A673 (cell line): Measurements from ENCODE around the gene P2RY13.

Experiments used
- CTCF ChIP-seq: fragments of 300-800, 200-600 bp; sonication (generic); conservative IDR thresholded peaks from 2 replicates; pipeline ENCODE4 v1.5.1; 2017; ENCODE audit warnings: low read depth, mild to moderate bottlenecking, antibody characterized with exemption, low read length, moderate library complexity, mixed read lengths
- EZH2 ChIP-seq: fragments of 200-600 bp; sonication (generic); IDR thresholded peaks from 2 replicates; pipeline ENCODE4 v1.6.1; 2017; ENCODE audit warnings: borderline replicate concordance, low read depth, mild to moderate bottlenecking, mixed read lengths, antibody characterized with exemption, low read length; ENCODE audit not compliant: poor library complexity, severe bottlenecking

- TF ChIP-seq CTCF (no peak), EZH2 (no peak)
These were observed 27.6 kb upstream of the P2RY13 start for GRCh38 chr3:151356794-151357462.
